Spleen (tissue), 11 donors: ENCODE data around the gene MICAL3. TPM values are rescaled to one million over a fixed set of nuclear protein-coding genes. Genes with fewer than 3 reads are reported as not detected.

Experiments
- DNase-seq: peaks from one replicate; pipeline ENCODE4 v3.0.0-alpha.2; 2020
- H3K27ac ChIP-seq, 8 donors: fragments of 200-600 bp; sonication (generic) in 7 of 8; 1 replicate in 4 of 8; 2 replicates in 4 of 8; pipeline versions ENCODE4 v1.5.0 to v1.8.0; 2016 to 2021; ENCODE audit warnings: inconsistent platforms in 4 of 8, mild to moderate bottlenecking in 4 of 8, moderate library complexity in 1 of 8
- H3K27me3 ChIP-seq, 7 donors: fragments of 200-600 bp; sonication (generic) in 6 of 7; replicated peaks in 1 of 7; 1 replicate in 4 of 7; 2 replicates in 3 of 7; pipeline versions ENCODE4 v1.5.0 to v1.8.0; 2016 to 2021; ENCODE audit warnings: inconsistent platforms in 3 of 7, mild to moderate bottlenecking in 1 of 7
- H3K36me3 ChIP-seq, 6 donors: fragments of 200-600 bp; sonication (generic) in 5 of 6; 1 replicate in 4 of 6; 2 replicates in 2 of 6; pipeline versions ENCODE4 v1.5.0 to v1.8.0; 2016 to 2021; ENCODE audit warnings: inconsistent platforms in 2 of 6
- H3K4me1 ChIP-seq, 6 donors: fragments of 200-600 bp; sonication (generic) in 5 of 6; 1 replicate in 3 of 6; 2 replicates in 3 of 6; pipeline versions ENCODE4 v1.5.0 to v1.8.0; 2016 to 2021; ENCODE audit warnings: inconsistent platforms in 3 of 6
- H3K4me3 ChIP-seq, 8 donors: fragments of 200-600 bp; sonication (generic) in 7 of 8; 1 replicate in 4 of 8; 2 replicates in 4 of 8; pipeline versions ENCODE4 v1.5.0 to v1.8.0; 2016 to 2021; ENCODE audit warnings: inconsistent platforms in 4 of 8, mild to moderate bottlenecking in 4 of 8, moderate library complexity in 2 of 8
- H3K9me3 ChIP-seq, 8 donors: fragments of 200-600 bp; sonication (generic) in 7 of 8; 1 replicate in 4 of 8; 2 replicates in 4 of 8; pipeline versions ENCODE4 v1.5.0 to v1.8.0; 2016 to 2021; ENCODE audit warnings: inconsistent platforms in 4 of 8
- POLR2A ChIP-seq, 3 donors: fragments of 450-650 bp; IDR thresholded peaks; one replicate each; pipeline ENCODE4 v1.5.1; 2017; ENCODE audit warnings: antibody characterized with exemption in 3 of 3, mild to moderate bottlenecking in 1 of 3
- POLR2AphosphoS5 ChIP-seq, 3 donors: sonication (generic); formaldehyde crosslinking; IDR thresholded peaks; one replicate each; pipeline ENCODE4 v1.5.1; 2017; ENCODE audit warnings: antibody characterized with exemption in 3 of 3
- WGBS, 5 donors: extraction: QIAGEN DNeasy Blood & Tissue Kit in 3 of 5; methylation state at CpG; one replicate each; pipeline versions ENCODE4 v1.1.5 to v1.1.7; 2013 to 2018; 5-methylcytosine and 5-hydroxymethylcytosine counted together
- intact Hi-C: fragments of 100-400 bp; cut with DNase I; formaldehyde crosslinking; loops from one replicate; pipeline ENCODE4 v1.15.0; 2023; ENCODE audit warnings: low total_unique reads
- polyA plus RNA-seq, 3 donors: library from polyadenylated mRNA; stranded (reverse); fragments of 200-250 nt; gene quantifications; one replicate each; pipeline ENCODE4 v1.2.1, GENCODE V29; 2013
- total RNA-seq, 7 donors: library from RNA; depleted of rRNA in 3 of 7; stranded (reverse); fragments of >200 nt in 3 of 7; fragmentation: NEBNext Ultra II Directional in 4 of 7; extraction: Animal tissue kit (Norgen Biotek cat#: 25700) in 4 of 7; gene quantifications; one replicate each; pipeline versions ENCODE4 v1.1.0 to v1.2.1, GENCODE V29; 2016 to 2021
- TF ChIP-seq, protein P1 (sequence below), 11 experiments: fragments of 200-600 bp in 7 of 11; fragments of 450-650 bp in 4 of 11; sonication (generic) in 4 of 11; IDR thresholded peaks in 8 of 11; conservative IDR thresholded peaks in 3 of 11; 1 replicate in 7 of 11; 2 replicates in 4 of 11; pipeline versions ENCODE4 v1.4.0 to v1.8.0; 2016 to 2021; ENCODE audit warnings: antibody characterized with exemption in 11 of 11, inconsistent platforms in 4 of 11, mild to moderate bottlenecking in 1 of 11
- donor health status: healthy with polysubstance abuse.
- donor health status: DM: no; HTN: no; CAD: no; lungs with moderate emphysema.
- donor health status: DM: no; HTN: no; CAD: no.
- donor health status: Bipolar disorder and iron deficiency.
- donor health status: healthy.
- donor health status: DM: no; HTN: no; CAD: no.
- donor health status: DM: yes; HTN: yes; CAD: no.

MICAL3 gene
- total and polyA plus RNA-seq, 10 donors, result 2.6 to 133 (median 75.2) TPM

- peak overlapping the region; percentile 41 to 82 (median 52) for H3K4me3 ChIP-seq
- H3K4me1 ChIP-seq, result peaks cover 71 to 96% (median 88%) of the 10 kb centered on the region in 6 donors
- no peaks in the 10 kb centered on the region for H3K36me3 ChIP-seq
- no peaks in the 10 kb centered on the region for H3K27me3 ChIP-seq
- intact Hi-C loops, result no loop called here
- DNase-seq, result peak; percentile 93
- TF ChIP-seq POLR2AphosphoS5 (IDR thresholded peaks at IDR 0.05), result peak; percentile 65 to 84 (median 70)
- TF ChIP-seq POLR2A (IDR thresholded peaks at IDR 0.05), result no peak
- TF ChIP-seq, protein P1, sequence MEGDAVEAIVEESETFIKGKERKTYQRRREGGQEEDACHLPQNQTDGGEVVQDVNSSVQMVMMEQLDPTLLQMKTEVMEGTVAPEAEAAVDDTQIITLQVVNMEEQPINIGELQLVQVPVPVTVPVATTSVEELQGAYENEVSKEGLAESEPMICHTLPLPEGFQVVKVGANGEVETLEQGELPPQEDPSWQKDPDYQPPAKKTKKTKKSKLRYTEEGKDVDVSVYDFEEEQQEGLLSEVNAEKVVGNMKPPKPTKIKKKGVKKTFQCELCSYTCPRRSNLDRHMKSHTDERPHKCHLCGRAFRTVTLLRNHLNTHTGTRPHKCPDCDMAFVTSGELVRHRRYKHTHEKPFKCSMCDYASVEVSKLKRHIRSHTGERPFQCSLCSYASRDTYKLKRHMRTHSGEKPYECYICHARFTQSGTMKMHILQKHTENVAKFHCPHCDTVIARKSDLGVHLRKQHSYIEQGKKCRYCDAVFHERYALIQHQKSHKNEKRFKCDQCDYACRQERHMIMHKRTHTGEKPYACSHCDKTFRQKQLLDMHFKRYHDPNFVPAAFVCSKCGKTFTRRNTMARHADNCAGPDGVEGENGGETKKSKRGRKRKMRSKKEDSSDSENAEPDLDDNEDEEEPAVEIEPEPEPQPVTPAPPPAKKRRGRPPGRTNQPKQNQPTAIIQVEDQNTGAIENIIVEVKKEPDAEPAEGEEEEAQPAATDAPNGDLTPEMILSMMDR (IDR thresholded peaks at IDR 0.05 in 8 of 11, conservative IDR thresholded peaks at IDR 0.05 in 3 of 11), result peak in 1 of 11 experiments; percentile 13
- 11 to 17% (median 16%) methylated on average over 17 to 27 of the region's 27 CpGs for WGBS, 5 donors
- no peaks in the 10 kb centered on the region for H3K9me3 ChIP-seq
- H3K27ac ChIP-seq, result peak overlapping the region; percentile 80 to 98 (median 92)
These were observed 247.2 kb downstream of the MICAL3 start for GRCh38 chr22:17777005-17777716.

- H3K27ac ChIP-seq, result peak overlapping the region in 7 of 8 donors; percentile 89 to 98 (median 93)
- H3K4me3 ChIP-seq, result peak overlapping the region in 1 of 8 donors; percentile 82
- no peak for DNase-seq
- H3K9me3 ChIP-seq, result no peaks in the 10 kb centered on the region
- H3K36me3 ChIP-seq, result no peaks in the 10 kb centered on the region
- peaks cover 66 to 96% (median 88%) of the 10 kb centered on the region in 6 donors for H3K4me1 ChIP-seq
- TF ChIP-seq POLR2AphosphoS5 (IDR thresholded peaks at IDR 0.05) (no peak), POLR2A (IDR thresholded peaks at IDR 0.05) (no peak)
- TF ChIP-seq, protein P1 (IDR thresholded peaks at IDR 0.05 in 8 of 11, conservative IDR thresholded peaks at IDR 0.05 in 3 of 11), result no peak
- intact Hi-C loops, result no loop called here
- 77 to 87% (median 81%) methylated on average over 10 of the region's 10 CpGs for WGBS, 5 donors
- H3K27me3 ChIP-seq, result no peaks in the 10 kb centered on the region
These were observed 248.4 kb downstream of the MICAL3 start for GRCh38 chr22:17775781-17776465.

DNA sequence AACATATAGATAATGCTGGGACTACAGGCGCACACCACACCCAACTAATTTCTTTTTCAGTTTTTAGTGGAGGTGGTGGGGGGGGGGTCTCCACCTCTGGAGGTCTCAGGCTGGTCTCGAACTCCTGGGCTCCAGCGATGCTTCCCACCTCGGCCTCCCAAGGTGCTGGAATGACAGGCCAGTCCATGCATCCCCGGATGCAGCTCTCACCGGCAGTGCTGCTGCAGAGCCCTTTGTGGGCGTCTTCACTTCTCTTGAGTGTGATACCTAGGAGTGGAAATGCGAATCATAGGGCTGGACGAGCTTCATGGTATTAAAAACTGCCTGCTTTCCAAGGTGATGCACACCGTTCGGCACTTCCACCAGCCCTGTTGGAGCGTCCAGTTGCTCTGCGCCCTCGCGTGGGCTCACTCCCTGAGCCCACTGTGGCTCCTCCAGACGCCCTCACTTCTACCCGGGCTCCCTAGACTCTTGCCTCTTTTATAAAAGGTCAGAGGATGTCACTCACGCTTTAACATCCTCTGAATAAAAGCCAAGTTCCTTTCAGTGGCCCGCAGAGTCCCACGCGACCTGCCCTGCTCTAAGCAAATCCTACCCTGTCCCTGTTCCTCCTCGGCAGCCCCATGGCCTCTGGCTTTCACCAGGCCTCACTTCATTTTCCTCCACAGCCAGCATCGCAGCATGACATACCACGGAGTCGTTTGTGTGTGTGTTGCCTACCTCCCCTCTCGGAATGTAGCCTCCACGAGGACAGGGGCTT is 249.3 kb downstream of the MICAL3 start:
- 73 to 77% (median 76%) methylated on average over 27 of the region's 27 CpGs for WGBS, 5 donors
- H3K9me3 ChIP-seq, result no peaks in the 10 kb centered on the region
- H3K36me3 ChIP-seq, result no peaks in the 10 kb centered on the region
- TF ChIP-seq POLR2AphosphoS5 (IDR thresholded peaks at IDR 0.05) (no peak), POLR2A (IDR thresholded peaks at IDR 0.05) (no peak)
- TF ChIP-seq, protein P1 (IDR thresholded peaks at IDR 0.05 in 8 of 11, conservative IDR thresholded peaks at IDR 0.05 in 3 of 11), result no peak
- peaks cover 68 to 96% (median 88%) of the 10 kb centered on the region in 6 donors for H3K4me1 ChIP-seq
- no peak for DNase-seq
- peak overlapping the region; percentile 29 to 98 (median 92) for H3K27ac ChIP-seq
- H3K27me3 ChIP-seq, result no peaks in the 10 kb centered on the region
- peak overlapping the region in 4 of 8 donors; percentile 82 to 95 (median 90) for H3K4me3 ChIP-seq
- intact Hi-C loops, result no loop called here
